ENCODE data around the gene GIGYF2. TPM values are rescaled to one million over a fixed set of nuclear protein-coding genes. Genes with fewer than 3 reads are reported as not detected.

GIGYF2 gene
- total and polyA plus RNA-seq, 2 donors from 2014 or later, result 13.5 to 79.8 TPM

GRCh38 chr2:232699110-232699509 is 2.0 kb downstream of the GIGYF2 start:
- Histone ChIP-seq H3K4me3 (ENCODE audit: low read length in 3 of 3) (peak overlapping the region in 1 of 3 donors; percentile 98), H3K9ac (ENCODE audit: low read length in 3 of 3) (peak overlapping the region in 1 of 3 donors; percentile 100), H3K27me3 (ENCODE audit: control insufficient read depth, insufficient read depth, low read length) (no peaks in the 10 kb centered on the region), H3K27ac (ENCODE audit: low read depth in 2 of 2, low read length in 2 of 2) (no peak overlapping the region), H3K9me3 (ENCODE audit: control insufficient read depth in 2 of 3, insufficient read depth in 1 of 3, low read length in 3 of 3) (no peaks in the 10 kb centered on the region), H3K4me1 (ENCODE audit: control insufficient read depth in 2 of 3, insufficient read depth in 2 of 3, low read depth in 1 of 3, low read length in 3 of 3) (peaks cover 0 to 26% (median 18%) of the 10 kb centered on the region in 3 donors), H3K36me3 (ENCODE audit: control insufficient read depth in 2 of 3, insufficient read depth in 3 of 3, low read length in 3 of 3) (peaks cover 0 to 3% (median 3%) of the 10 kb centered on the region in 3 donors)
- FAIRE-seq (no peak), DNase-seq (no peak)
- TF ChIP-seq CTCF (IDR thresholded peaks at IDR 0.05; ENCODE audit: borderline replicate concordance, extremely low read depth, insufficient read depth), result no peak
- intact Hi-C loops (cut with DNase I), result no loop called here

GRCh38 chr2:232700154-232700553 is 3.0 kb downstream of the GIGYF2 start:
- Histone ChIP-seq H3K9me3 (ENCODE audit: control insufficient read depth in 2 of 3, insufficient read depth in 1 of 3, low read length in 3 of 3) (no peaks in the 10 kb centered on the region), H3K4me3 (ENCODE audit: low read length in 3 of 3) (peak overlapping the region in 2 of 3 donors; percentile 9 to 98), H3K27me3 (ENCODE audit: control insufficient read depth, insufficient read depth, low read length) (no peaks in the 10 kb centered on the region), H3K36me3 (ENCODE audit: control insufficient read depth in 2 of 3, insufficient read depth in 3 of 3, low read length in 3 of 3) (peaks cover 0 to 3% (median 3%) of the 10 kb centered on the region in 3 donors), H3K27ac (ENCODE audit: low read depth in 2 of 2, low read length in 2 of 2) (no peak overlapping the region), H3K9ac (ENCODE audit: low read length in 3 of 3) (no peak overlapping the region), H3K4me1 (ENCODE audit: control insufficient read depth in 2 of 3, insufficient read depth in 2 of 3, low read depth in 1 of 3, low read length in 3 of 3) (peaks cover 0 to 26% (median 18%) of the 10 kb centered on the region in 3 donors)
- intact Hi-C loops (cut with DNase I), result no loop called here
- DNase-seq, result no peak
- TF ChIP-seq CTCF (IDR thresholded peaks at IDR 0.05; ENCODE audit: borderline replicate concordance, extremely low read depth, insufficient read depth), result no peak
- FAIRE-seq, result no peak

- no peak for TF ChIP-seq CTCF (IDR thresholded peaks at IDR 0.05; ENCODE audit: borderline replicate concordance, extremely low read depth, insufficient read depth)
- FAIRE-seq (no peak), DNase-seq (no peak)
- Histone ChIP-seq H3K9ac (ENCODE audit: low read length in 3 of 3) (no peak overlapping the region), H3K4me3 (ENCODE audit: low read length in 3 of 3) (no peak overlapping the region), H3K4me1 (ENCODE audit: control insufficient read depth in 2 of 3, insufficient read depth in 2 of 3, low read depth in 1 of 3, low read length in 3 of 3) (peaks cover 0 to 4% (median 0%) of the 10 kb centered on the region in 3 donors), H3K27me3 (ENCODE audit: control insufficient read depth, insufficient read depth, low read length) (no peaks in the 10 kb centered on the region), H3K36me3 (ENCODE audit: control insufficient read depth in 2 of 3, insufficient read depth in 3 of 3, low read length in 3 of 3) (peaks cover 3 to 12% (median 4%) of the 10 kb centered on the region in 3 donors), H3K9me3 (ENCODE audit: control insufficient read depth in 2 of 3, insufficient read depth in 1 of 3, low read length in 3 of 3) (no peaks in the 10 kb centered on the region), H3K27ac (ENCODE audit: low read depth in 2 of 2, low read length in 2 of 2) (no peak overlapping the region)
- intact Hi-C loops (cut with DNase I), result no loop called here
Observed at GRCh38 chr2:232707076-232707475, 9.9 kb downstream of the GIGYF2 start.

- FAIRE-seq, result no peak
- no peak for TF ChIP-seq CTCF (IDR thresholded peaks at IDR 0.05; ENCODE audit: borderline replicate concordance, extremely low read depth, insufficient read depth)
- Histone ChIP-seq H3K9me3 (ENCODE audit: control insufficient read depth in 2 of 3, insufficient read depth in 1 of 3, low read length in 3 of 3) (no peaks in the 10 kb centered on the region), H3K27ac (ENCODE audit: low read depth in 2 of 2, low read length in 2 of 2) (no peak overlapping the region), H3K36me3 (ENCODE audit: control insufficient read depth in 2 of 3, insufficient read depth in 3 of 3, low read length in 3 of 3) (peaks cover 0 to 7% (median 0%) of the 10 kb centered on the region in 3 donors), H3K9ac (ENCODE audit: low read length in 3 of 3) (no peak overlapping the region), H3K4me3 (ENCODE audit: low read length in 3 of 3) (no peak overlapping the region), H3K27me3 (ENCODE audit: control insufficient read depth, insufficient read depth, low read length) (no peaks in the 10 kb centered on the region), H3K4me1 (ENCODE audit: control insufficient read depth in 2 of 3, insufficient read depth in 2 of 3, low read depth in 1 of 3, low read length in 3 of 3) (no peaks in the 10 kb centered on the region)
- DNase-seq, result no peak
- intact Hi-C loops (cut with DNase I), result no loop called here
Observed at GRCh38 chr2:232713505-232713904, 16.4 kb downstream of the GIGYF2 start.
